K562 (cell line): ENCODE data around the gene ADIG. TPM values are rescaled to one million over a fixed set of nuclear protein-coding genes. Genes with fewer than 3 reads are reported as not detected.

Experiments
- ATAC-seq: fragments of 200-7000 bp; cut with Tn5 transposase; 3 replicates; pipeline ENCODE4 v1.9.1; 2020; ENCODE audit warnings: moderate library complexity
- BruUV-seq: library from RNA; stranded (reverse); fragments of 400-500 nt; replicated peaks from 2 replicates; lab custom pipeline; 2021; lab: Mats Ljungman, UMichigan
- CTCF ChIA-PET: fragments of 300-600 bp; formaldehyde crosslinking; extraction: SDS; loops from one replicate; lab custom pipeline; 2021; ENCODE audit warnings: low intra/inter-chr PET ratio; lab: Yijun Ruan, JAX
- POLR2A ChIA-PET: fragments of 300-600, 350-650 bp; sonication (Branson Sonifier 250); formaldehyde crosslinking; extraction: SDS; loops from one replicate; lab custom pipeline; 2021; ENCODE audit warnings: antibody characterized with exemption, inconsistent platforms; lab: Yijun Ruan, JAX
- DNase-seq, 4 experiments: peaks; one replicate each; pipeline versions ENCODE4 v3.0.0 to v3.0.0-alpha.2; 2011 to 2018; ENCODE audit warnings: low spot score in 3 of 4, mixed read lengths in 3 of 4; ENCODE audit errors: extremely low read depth in 1 of 4
- FAIRE-seq: peaks from 2 replicates; lab custom pipeline; 2011; peaks lifted over from hg19 to GRCh38; lab: Jason Lieb, UNC
- H2AFZ ChIP-seq: 2 replicates; pipeline ENCODE4 v1.6.0; 2011; ENCODE audit warnings: low read depth, low read length, control low read depth, inconsistent platforms
- H3K27ac ChIP-seq: fragments of 200-600 bp; 3 replicates; pipeline ENCODE4 v1.8.0; 2011; ENCODE audit warnings: low read depth, mild to moderate bottlenecking, control low read depth, inconsistent platforms, low read length, moderate library complexity, mixed read lengths; ENCODE audit errors: extremely low read depth
- H3K27me3 ChIP-seq, 2 experiments: fragments of 300-600 bp in 1 of 2; 2 replicates in 1 of 2; 3 replicates in 1 of 2; pipeline versions ENCODE4 v1.6.0 to v1.8.0; 2011; ENCODE audit warnings: inconsistent platforms in 2 of 2, low read length in 2 of 2, mild to moderate bottlenecking in 1 of 2, mixed read lengths in 1 of 2, moderate library complexity in 1 of 2; ENCODE audit not compliant: control insufficient read depth in 2 of 2, insufficient read depth in 2 of 2
- H3K36me3 ChIP-seq: fragments of 300-600 bp; 3 replicates; pipeline ENCODE4 v1.8.0; 2011; ENCODE audit warnings: mild to moderate bottlenecking, low read length, inconsistent platforms; ENCODE audit not compliant: control insufficient read depth, insufficient read depth
- H3K4me1 ChIP-seq, 2 experiments: fragments of 200-600 bp in 1 of 2; replicated peaks in 1 of 2; 2 replicates in 1 of 2; 3 replicates in 1 of 2; pipeline versions ENCODE4 v1.5.1 to v1.8.0; 2011; ENCODE audit warnings: inconsistent platforms in 2 of 2, low read length in 2 of 2, mild to moderate bottlenecking in 1 of 2, mixed read lengths in 1 of 2, moderate library complexity in 1 of 2; ENCODE audit not compliant: control insufficient read depth in 2 of 2, insufficient read depth in 2 of 2
- H3K4me2 ChIP-seq: 2 replicates; pipeline ENCODE4 v1.6.1; 2011; ENCODE audit warnings: low read length, control low read depth, inconsistent platforms, mixed read lengths; ENCODE audit not compliant: insufficient read depth
- H3K4me3 ChIP-seq: fragments of 200-600 bp; sonication (generic), shearing (Covaris generic); 2 replicates; pipeline ENCODE4 v1.5.1; 2016; ENCODE audit warnings: control low read depth, inconsistent platforms
- H3K79me2 ChIP-seq: fragments of 200-600 bp; 3 replicates; pipeline ENCODE4 v1.8.0; 2011; ENCODE audit warnings: low read length, inconsistent platforms; ENCODE audit not compliant: control insufficient read depth, insufficient read depth
- H3K9ac ChIP-seq, 2 experiments: 2 replicates each; pipeline versions ENCODE4 v1.6.0 to v1.6.1; 2011; ENCODE audit warnings: low read depth in 2 of 2, low read length in 2 of 2, control low read depth in 1 of 2, inconsistent platforms in 1 of 2, mild to moderate bottlenecking in 1 of 2, mixed read lengths in 1 of 2; ENCODE audit not compliant: insufficient read depth in 1 of 2
- H3K9me1 ChIP-seq: one replicate; pipeline ENCODE4 v1.6.0; 2011; ENCODE audit warnings: inconsistent platforms, mild to moderate bottlenecking, low read length, moderate library complexity; ENCODE audit not compliant: control insufficient read depth, insufficient read depth
- H3K9me3 ChIP-seq: replicated peaks from 2 replicates; pipeline ENCODE4 v1.5.1; 2011; ENCODE audit warnings: low read depth, low read length, inconsistent platforms; ENCODE audit not compliant: control insufficient read depth, insufficient read depth
- H4K20me1 ChIP-seq: replicated peaks from 2 replicates; pipeline ENCODE4 v1.6.1; 2011; ENCODE audit warnings: low read length, inconsistent platforms, mixed read lengths; ENCODE audit not compliant: control insufficient read depth, insufficient read depth
- ARID2 ChIP-seq: fragments of 450-650 bp; IDR thresholded peaks from 2 replicates; pipeline ENCODE4 v1.6.1; 2017; ENCODE audit warnings: antibody characterized with exemption, mild to moderate bottlenecking
- HDAC1 ChIP-seq, 2 experiments: fragments of 450-650 bp; IDR thresholded peaks; 2 replicates each; pipeline ENCODE4 v1.6.1; 2016 to 2017; ENCODE audit warnings: inconsistent platforms in 1 of 2, mild to moderate bottlenecking in 1 of 2, moderate library complexity in 1 of 2
- MGA ChIP-seq: fragments of 450-650 bp; IDR thresholded peaks from 2 replicates; pipeline ENCODE4 v1.6.1; 2016; ENCODE audit warnings: mild to moderate bottlenecking, moderate library complexity
- MTF1 ChIP-seq: fragments of 250-450 bp; sonication (Bioruptor Pico); IDR thresholded peaks from 2 replicates; pipeline ENCODE4 v1.9.0; 2021; ENCODE audit warnings: moderate library complexity, mild to moderate bottlenecking, inconsistent platforms, borderline replicate concordance
- SMARCA4 ChIP-seq: fragments of 450-650 bp; IDR thresholded peaks from 2 replicates; pipeline ENCODE4 v1.6.1; 2016
- TRIM24 ChIP-seq, 2 experiments: fragments of 450-650 bp; IDR thresholded peaks; 2 replicates each; pipeline ENCODE4 v1.6.1; 2016
- ZFPM2 ChIP-seq: fragments of 250-450 bp; sonication (Bioruptor Pico); IDR thresholded peaks from 2 replicates; pipeline ENCODE4 v1.5.1; 2022; ENCODE audit warnings: mild to moderate bottlenecking
- ZNF316 ChIP-seq: fragments of 450-650 bp; IDR thresholded peaks from 2 replicates; pipeline ENCODE4 v1.6.1; 2016
- ZNF431 ChIP-seq: sonication (generic); formaldehyde crosslinking; IDR thresholded peaks from 2 replicates; pipeline ENCODE4 v1.8.0; 2022; ENCODE audit warnings: mild to moderate bottlenecking, missing genetic modification reagents
- ZNF512 ChIP-seq: IDR thresholded peaks from 2 replicates; pipeline ENCODE4 v1.6.1; 2016; ENCODE audit warnings: missing genetic modification characterization, missing compliant biosample characterization
- WGBS: fragments of 100-300 bp; shearing (Covaris generic); methylation state at CpG from one replicate; pipeline ENCODE4 v1.1.6; 2016; ENCODE audit warnings: low coverage, mixed read lengths; ENCODE audit not compliant: insufficient coverage; ENCODE audit errors: missing lambda C conversion rate; 5-methylcytosine and 5-hydroxymethylcytosine counted together
- in situ Hi-C: fragments of 300-500 bp; cut with MboI; formaldehyde crosslinking; loops from 4 replicates; pipeline ENCODE4 v1.15.0; 2018; ENCODE audit warnings: inconsistent platforms, mixed read lengths
- intact Hi-C: fragments of 100-400 bp; cut with micrococcal nuclease; formaldehyde crosslinking; loops from 2 replicates; pipeline ENCODE4 v1.14.2; 2022
- polyA plus RNA-seq, 8 experiments: library from polyadenylated mRNA; depleted of rRNA in 4 of 8; stranded (reverse) in 5 of 8; unstranded in 3 of 8; fragments of >200 nt; fragmentation: Nextera tagmentation in 2 of 8; fragmentation: Illumina TruSeq in 1 of 8; extraction: Ambion mirVana in 2 of 8; extraction: Trizol in 1 of 8; gene quantifications; 2 replicates each; pipeline versions ENCODE4 v1.2.1 to v1.2.3, GENCODE V29; 2011 to 2014; ENCODE audit warnings: inconsistent platforms in 1 of 8, missing spikeins in 1 of 8
- total RNA-seq, 7 experiments: library from RNA; depleted of rRNA in 6 of 7; stranded (reverse); fragments of >200 nt in 6 of 7; fragmentation: Illumina TruSeq in 2 of 7; extraction: Trizol in 2 of 7; gene quantifications; 2 replicates each; pipeline versions ENCODE4 v1.2.1 to v1.2.3, GENCODE V29; 2011 to 2021; ENCODE audit warnings: low replicate concordance in 1 of 7

ADIG gene
- total and polyA plus RNA-seq, 9 of the 15 experiments (the other 6 are each of a cell fraction or from before 2014, with no cell fraction given), result not detected

- Histone ChIP-seq H3K9ac (no peak overlapping the region), H3K4me3 (no peak overlapping the region), H4K20me1 (no peaks in the 10 kb centered on the region), H3K79me2 (no peaks in the 10 kb centered on the region), H3K27ac (peak overlapping the region; percentile 6; the same call in 1 of the 3 replicates), H2AFZ (no peak overlapping the region), H3K36me3 (peaks cover 52% of the 10 kb centered on the region), H3K9me1 (no peaks in the 10 kb centered on the region), H3K27me3 (no peaks in the 10 kb centered on the region), H3K9me3 (no peaks in the 10 kb centered on the region), H3K4me2 (peak overlapping the region; percentile 13; the same call in 1 of the 2 replicates), H3K4me1 (peaks cover 13 to 18% of the 10 kb centered on the region in 2 experiments; a peak in 4 of 5 replicates)
- ChIA-PET POLR2A (interaction anchor here (1.0 kb wide), 1 partner anchor 8 kb away, joined by 3 read pairs; no protein-coding TSS in a partner anchor), CTCF (no interaction called here)
- DNase-seq (peak; percentile 35 to 86 (median 64)), ATAC-seq (peak; percentile 94), FAIRE-seq (peak; percentile 95)
- WGBS, result 8% methylated on average over 6 of the region's 6 CpGs
- intact Hi-C loops, result no loop called here
- in situ Hi-C loops, result no loop called here
- BruUV-seq, result no TSS peak
- TF ChIP-seq ZFPM2 (CRISPR knock-in tag), result no peak
- no peak for TF ChIP-seq ZNF512 (tag)
- peak; percentile 95 for TF ChIP-seq TRIM24 (IDR thresholded peaks at IDR 0.05)
- peak; percentile 92 for TF ChIP-seq SMARCA4
- TF ChIP-seq ZNF431 (CRISPR knock-in tag), result no peak
- TF ChIP-seq MGA, result no peak
- no peak for TF ChIP-seq MTF1
- no peak for TF ChIP-seq ZNF316
- peak in 1 of 2 experiments; percentile 87; a peak in 2 of 4 replicates for TF ChIP-seq HDAC1 (IDR thresholded peaks at IDR 0.05)
- TF ChIP-seq ARID2, result no peak
Observed at GRCh38 chr20:38563802-38564431, 17.1 kb upstream of the ADIG start.
